SK-N-SH (cell line): ENCODE measurements around the gene RBM14. TPM values are rescaled to one million over a fixed set of nuclear protein-coding genes. Genes with fewer than 3 reads are reported as not detected.

ENCODE experiments used
- CTCF ChIA-PET: fragments of 300-600, 350-600 bp; formaldehyde crosslinking; extraction: SDS; loops from one replicate; lab custom pipeline; 2021; lab: Yijun Ruan, JAX
- POLR2A ChIA-PET: fragments of 350-600 bp; sonication (Branson Sonifier 250); formaldehyde crosslinking; extraction: SDS; loops from one replicate; lab custom pipeline; 2020; ENCODE audit warnings: antibody characterized with exemption, inconsistent platforms; lab: Yijun Ruan, JAX
- DNase-seq: peaks from one replicate; pipeline ENCODE4 v3.0.0; 2012
- H2AFZ ChIP-seq: fragments of 200-600 bp; sonication (generic); 2 replicates; pipeline ENCODE4 v1.8.1; 2016; ENCODE audit warnings: antibody characterized with exemption, mild to moderate bottlenecking, low read depth
- H3F3A ChIP-seq: fragments of 200-600 bp; sonication (generic); replicated peaks from 2 replicates; pipeline ENCODE3; 2016; ENCODE audit warnings: antibody characterized with exemption, mild to moderate bottlenecking; ENCODE audit not compliant: insufficient read depth
- H3K27ac ChIP-seq, 2 experiments: fragments of 200-500 bp in 1 of 2; fragments of 200-600 bp in 1 of 2; sonication (Bioruptor generic) in 1 of 2; sonication (generic), shearing (Covaris generic) in 1 of 2; 2 replicates each; pipeline versions ENCODE4 v1.5.1 to v1.6.1; 2014 to 2016; ENCODE audit warnings: low read depth in 2 of 2, inconsistent platforms in 1 of 2, low read length in 1 of 2, mild to moderate bottlenecking in 1 of 2, mixed read lengths in 1 of 2
- H3K27me3 ChIP-seq: fragments of 200-600 bp; sonication (generic), shearing (Covaris generic); 2 replicates; pipeline ENCODE4 v1.6.1; 2016; ENCODE audit warnings: mixed run types; ENCODE audit not compliant: insufficient read depth
- H3K36me3 ChIP-seq, 2 experiments: fragments of 200-500 bp in 1 of 2; fragments of 200-600 bp in 1 of 2; sonication (Bioruptor generic) in 1 of 2; sonication (generic) in 1 of 2; replicated peaks in 1 of 2; 2 replicates each; pipeline versions ENCODE3 to v1.5.1; 2014 to 2016; ENCODE audit warnings: low read length in 1 of 2, mild to moderate bottlenecking in 1 of 2; ENCODE audit not compliant: insufficient read depth in 2 of 2, control insufficient read depth in 1 of 2
- H3K4me1 ChIP-seq, 2 experiments: fragments of 200-500 bp in 1 of 2; fragments of 200-600 bp in 1 of 2; sonication (Bioruptor generic) in 1 of 2; sonication (generic), shearing (Covaris generic) in 1 of 2; 2 replicates each; pipeline versions ENCODE4 v1.5.1 to v1.6.1; 2014 to 2016; ENCODE audit warnings: low read depth in 1 of 2, low read length in 1 of 2, mixed run types in 1 of 2; ENCODE audit not compliant: insufficient read depth in 2 of 2, control insufficient read depth in 1 of 2
- H3K4me2 ChIP-seq: fragments of 200-600 bp; sonication (generic), shearing (Covaris generic); 2 replicates; pipeline ENCODE4 v1.6.1; 2017; ENCODE audit warnings: mixed run types
- H3K4me3 ChIP-seq, 2 experiments: fragments of 200-500 bp in 1 of 2; fragments of 200-600 bp in 1 of 2; sonication (Bioruptor generic) in 1 of 2; sonication (generic), shearing (Covaris generic) in 1 of 2; 2 replicates each; pipeline versions ENCODE4 v1.5.1 to v1.8.1; 2014 to 2016; ENCODE audit warnings: low read depth in 2 of 2, inconsistent platforms in 1 of 2, low read length in 1 of 2, mild to moderate bottlenecking in 1 of 2, mixed read lengths in 1 of 2, moderate library complexity in 1 of 2
- H3K79me2 ChIP-seq: fragments of 200-600 bp; sonication (generic); 2 replicates; pipeline ENCODE4 v1.8.1; 2017; ENCODE audit warnings: mild to moderate bottlenecking; ENCODE audit not compliant: insufficient read depth
- H3K9ac ChIP-seq: fragments of 200-600 bp; sonication (generic); 2 replicates; pipeline ENCODE4 v1.6.1; 2017; ENCODE audit warnings: mixed run types
- H3K9me2 ChIP-seq: fragments of 200-600 bp; sonication (generic); 2 replicates; pipeline ENCODE4 v1.6.1; 2017; ENCODE audit warnings: mixed run types
- H3K9me3 ChIP-seq: fragments of 200-600 bp; sonication (generic); 2 replicates; pipeline ENCODE4 v1.6.1; 2017; ENCODE audit warnings: mixed run types, mild to moderate bottlenecking, moderate library complexity
- H4K20me1 ChIP-seq: fragments of 200-600 bp; sonication (generic); 2 replicates; pipeline ENCODE4 v1.6.1; 2017; ENCODE audit warnings: mild to moderate bottlenecking, mixed run types; ENCODE audit not compliant: insufficient read depth
- CHD2 ChIP-seq: fragments of 150-350 bp; IDR thresholded peaks from 2 replicates; pipeline ENCODE4 v1.6.1; 2018; ENCODE audit warnings: low read length; ENCODE audit not compliant: partially characterized antibody
- CTCF ChIP-seq: fragments of 200-600 bp; sonication (generic); IDR thresholded peaks from 2 replicates; pipeline ENCODE4 v1.6.1; 2017; ENCODE audit warnings: antibody characterized with exemption, mild to moderate bottlenecking, moderate library complexity
- ELF1 ChIP-seq: IDR thresholded peaks from 2 replicates; pipeline ENCODE4 v1.4.0; 2012
- EP300 ChIP-seq, 2 experiments: IDR thresholded peaks; 2 replicates each; pipeline versions ENCODE4 v1.4.0 to v1.6.1; 2012; ENCODE audit warnings: borderline replicate concordance in 1 of 2, low read depth in 1 of 2, low read length in 1 of 2
- FOXJ3 ChIP-seq: sonication (generic); formaldehyde crosslinking; IDR thresholded peaks from 2 replicates; pipeline ENCODE4 v1.5.1; 2020; ENCODE audit warnings: mild to moderate bottlenecking, missing genetic modification reagents
- FOXM1 ChIP-seq: IDR thresholded peaks from 2 replicates; pipeline ENCODE4 v1.4.0; 2012; ENCODE audit warnings: low read depth, mild to moderate bottlenecking
- GABPA ChIP-seq: IDR thresholded peaks from 2 replicates; pipeline ENCODE4 v1.4.0; 2012; ENCODE audit warnings: low read depth, mild to moderate bottlenecking
- JUND ChIP-seq: IDR thresholded peaks from 2 replicates; pipeline ENCODE4 v1.4.0; 2012
- MXI1 ChIP-seq: IDR thresholded peaks from 2 replicates; pipeline ENCODE4 v1.6.1; 2012; ENCODE audit warnings: mild to moderate bottlenecking, low read depth, low read length, improper control_type of control experiment
- NFIC ChIP-seq: IDR thresholded peaks from 2 replicates; pipeline ENCODE4 v1.4.0; 2012; ENCODE audit warnings: borderline replicate concordance
- NRF1 ChIP-seq: IDR thresholded peaks from 2 replicates; pipeline ENCODE4 v1.6.1; 2012; ENCODE audit warnings: low read depth, mild to moderate bottlenecking, low read length
- POLR2AphosphoS5 ChIP-seq: IDR thresholded peaks from 2 replicates; pipeline ENCODE4 v1.6.1; 2012; ENCODE audit warnings: low read depth, low read length
- RCOR1 ChIP-seq: fragments of 150-350 bp; IDR thresholded peaks from 2 replicates; pipeline ENCODE4 v1.6.1; 2017; ENCODE audit warnings: antibody characterized with exemption, low read length
- RFX5 ChIP-seq: IDR thresholded peaks from 2 replicates; pipeline ENCODE4 v1.6.1; 2012; ENCODE audit warnings: mild to moderate bottlenecking, improper control_type of control experiment, low read length
- RXRA ChIP-seq: IDR thresholded peaks from 2 replicates; pipeline ENCODE4 v1.4.0; 2012; ENCODE audit warnings: low read depth, mild to moderate bottlenecking, borderline replicate concordance
- SIN3A ChIP-seq: IDR thresholded peaks from 2 replicates; pipeline ENCODE4 v1.6.1; 2012; ENCODE audit warnings: low read depth, mild to moderate bottlenecking, low read length, moderate library complexity, borderline replicate concordance
- TAF1 ChIP-seq: IDR thresholded peaks from 2 replicates; pipeline ENCODE4 v1.6.1; 2012; ENCODE audit warnings: low read depth, mild to moderate bottlenecking, low read length, moderate library complexity, borderline replicate concordance
- TEAD4 ChIP-seq: IDR thresholded peaks from 2 replicates; pipeline ENCODE4 v1.4.0; 2012; ENCODE audit warnings: mild to moderate bottlenecking, borderline replicate concordance; ENCODE audit not compliant: insufficient read depth
- USF2 ChIP-seq: fragments of 150-350 bp; IDR thresholded peaks from 2 replicates; pipeline ENCODE4 v1.6.1; 2017; ENCODE audit warnings: antibody characterized with exemption, low read length, low read depth, borderline replicate concordance
- YY1 ChIP-seq: IDR thresholded peaks from 2 replicates; pipeline ENCODE4 v1.4.0; 2012; ENCODE audit warnings: low read depth, mild to moderate bottlenecking
- WGBS: methylation state at CpG from one replicate; pipeline ENCODE4 v1.1.6; 2017; ENCODE audit warnings: low lambda C conversion rate; 5-methylcytosine and 5-hydroxymethylcytosine counted together
- polyA plus RNA-seq, 3 experiments: library from polyadenylated mRNA; depleted of rRNA; stranded (reverse); fragments of >200 nt; gene quantifications; 2 replicates each; pipeline ENCODE4 v1.2.3, GENCODE V29; 2012
- TF ChIP-seq, protein P1 (sequence below): IDR thresholded peaks from 2 replicates; pipeline ENCODE4 v1.4.0; 2012; ENCODE audit warnings: low read depth
- TF ChIP-seq, protein P2 (sequence below): fragments of 150-350 bp; IDR thresholded peaks from 2 replicates; pipeline ENCODE4 v1.6.1; 2016; ENCODE audit warnings: mild to moderate bottlenecking, low read depth, low read length
- TF ChIP-seq, protein P3 (sequence below): IDR thresholded peaks from 2 replicates; pipeline ENCODE4; 2012

The RBM14 gene
- polyA plus RNA-seq, 1 of the 3 experiments (the other 2 are of a cell fraction) = 19.8 TPM

DNA sequence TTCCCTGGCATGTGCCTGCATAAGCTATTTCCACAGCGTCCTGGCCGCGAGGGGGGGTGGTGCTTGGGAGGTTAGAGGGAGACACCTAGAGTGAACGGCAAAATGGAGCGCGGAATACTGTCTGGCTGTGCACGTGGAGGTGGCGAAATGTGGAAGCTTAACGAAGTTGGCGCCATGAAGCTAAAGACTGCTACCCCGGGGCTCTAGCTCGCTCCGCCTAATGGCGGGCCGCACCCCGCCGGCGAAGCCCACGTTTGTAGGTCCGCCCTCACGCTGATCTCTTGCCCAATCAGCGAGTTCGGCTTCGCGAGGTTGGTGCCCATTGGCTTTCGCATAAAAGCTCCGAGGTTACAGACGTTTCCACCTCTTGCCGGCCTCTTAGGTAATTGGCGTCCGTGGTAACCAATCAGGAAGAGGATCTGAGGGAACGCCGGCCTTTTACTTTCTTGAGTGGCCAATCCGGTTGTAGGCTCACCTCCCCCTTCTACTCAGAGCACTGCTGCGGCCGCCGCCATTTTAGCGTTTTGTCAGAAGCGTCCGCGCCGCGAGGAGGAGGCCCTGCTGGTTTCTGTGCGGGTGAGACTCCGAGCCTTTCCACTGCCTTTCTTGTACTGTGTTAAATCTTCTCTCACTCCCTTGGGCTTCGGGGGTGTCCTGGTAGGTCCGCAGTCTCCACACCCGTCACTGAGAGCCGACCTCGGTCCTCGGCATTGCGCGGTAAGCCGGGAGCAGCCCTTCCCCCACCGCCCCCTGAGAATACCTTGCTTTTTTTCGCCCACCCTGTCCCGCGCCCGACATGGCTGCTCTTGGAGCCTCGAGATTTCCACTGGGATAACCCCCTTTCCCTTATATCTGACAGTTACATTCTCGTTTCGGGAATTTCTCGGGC is 22.0 kb downstream of the RBM14 start, which contains the start of gene RBM4:
Gene RBM4 (plus strand): TSS at position 527 of the 889 bp plus-strand sequence. CDS start 1,009 bp downstream, outside the sequence.
- H3K9me2 ChIP-seq = no peaks in the 10 kb centered on the region
- H3K27me3 ChIP-seq = no peaks in the 10 kb centered on the region
- H3K9ac ChIP-seq = peak within 1 kb of the TSS; percentile 96
- TF ChIP-seq RXRA = no peak
- peak; percentile 96 for TF ChIP-seq MXI1
- no peak for TF ChIP-seq RCOR1
- peak; percentile 28 for TF ChIP-seq CTCF
- no peak; a peak in 1 of 4 replicates for TF ChIP-seq EP300 (IDR thresholded peaks at IDR 0.05; ENCODE audit: borderline replicate concordance in 1 of 2, low read depth in 1 of 2, low read length in 1 of 2)
- 0 out of 2 replicates have a peak, but pooled peaks have one; percentile 48 for TF ChIP-seq ELF1
- peak; percentile 92 for TF ChIP-seq TAF1
- TF ChIP-seq POLR2AphosphoS5 = peak; percentile 96
- TF ChIP-seq, protein P1, sequence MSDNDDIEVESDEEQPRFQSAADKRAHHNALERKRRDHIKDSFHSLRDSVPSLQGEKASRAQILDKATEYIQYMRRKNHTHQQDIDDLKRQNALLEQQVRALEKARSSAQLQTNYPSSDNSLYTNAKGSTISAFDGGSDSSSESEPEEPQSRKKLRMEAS = peak; percentile 79
- no peak for TF ChIP-seq NFIC
- no peak for TF ChIP-seq USF2
- TF ChIP-seq, protein P2, sequence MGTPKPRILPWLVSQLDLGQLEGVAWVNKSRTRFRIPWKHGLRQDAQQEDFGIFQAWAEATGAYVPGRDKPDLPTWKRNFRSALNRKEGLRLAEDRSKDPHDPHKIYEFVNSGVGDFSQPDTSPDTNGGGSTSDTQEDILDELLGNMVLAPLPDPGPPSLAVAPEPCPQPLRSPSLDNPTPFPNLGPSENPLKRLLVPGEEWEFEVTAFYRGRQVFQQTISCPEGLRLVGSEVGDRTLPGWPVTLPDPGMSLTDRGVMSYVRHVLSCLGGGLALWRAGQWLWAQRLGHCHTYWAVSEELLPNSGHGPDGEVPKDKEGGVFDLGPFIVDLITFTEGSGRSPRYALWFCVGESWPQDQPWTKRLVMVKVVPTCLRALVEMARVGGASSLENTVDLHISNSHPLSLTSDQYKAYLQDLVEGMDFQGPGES = peak; percentile 80
- TF ChIP-seq TEAD4 = peak; percentile 7; the same call in 1 of the 2 replicates
- no peak for TF ChIP-seq FOXM1
- peak; percentile 54; the same call in 1 of the 2 replicates for TF ChIP-seq FOXJ3 (CRISPR knock-in tag)
- TF ChIP-seq NRF1 = no peak
- TF ChIP-seq CHD2 = peak; percentile 96
- TF ChIP-seq YY1 = peak; percentile 95
- peak; percentile 77 for TF ChIP-seq RFX5
- TF ChIP-seq SIN3A = peak; percentile 71; the same call in 1 of the 2 replicates
- no peak; the same call in 1 of the 2 replicates for TF ChIP-seq JUND
- no peak for TF ChIP-seq GABPA
- TF ChIP-seq, protein P3, sequence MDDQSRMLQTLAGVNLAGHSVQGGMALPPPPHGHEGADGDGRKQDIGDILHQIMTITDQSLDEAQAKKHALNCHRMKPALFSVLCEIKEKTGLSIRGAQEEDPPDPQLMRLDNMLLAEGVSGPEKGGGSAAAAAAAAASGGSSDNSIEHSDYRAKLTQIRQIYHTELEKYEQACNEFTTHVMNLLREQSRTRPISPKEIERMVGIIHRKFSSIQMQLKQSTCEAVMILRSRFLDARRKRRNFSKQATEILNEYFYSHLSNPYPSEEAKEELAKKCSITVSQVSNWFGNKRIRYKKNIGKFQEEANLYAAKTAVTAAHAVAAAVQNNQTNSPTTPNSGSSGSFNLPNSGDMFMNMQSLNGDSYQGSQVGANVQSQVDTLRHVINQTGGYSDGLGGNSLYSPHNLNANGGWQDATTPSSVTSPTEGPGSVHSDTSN = peak; percentile 99
- peaks cover 97% of the 10 kb centered on the region for H3K79me2 ChIP-seq
- no peaks in the 10 kb centered on the region for H3K9me3 ChIP-seq
- peak within 1 kb of the TSS; percentile 88 to 94 for H3K27ac ChIP-seq
- under 1% methylated on average over 50 of the region's 63 CpGs for WGBS
- peaks cover 48% of the 10 kb centered on the region for H4K20me1 ChIP-seq
- peaks cover 31% of the 10 kb centered on the region for H3F3A ChIP-seq
- peak; percentile 95 for DNase-seq
- H3K4me2 ChIP-seq = peak within 1 kb of the TSS; percentile 83
- ChIA-PET CTCF (interaction anchor here (0.6 to 1.2 kb wide), 6 partner anchors 17 to 445 kb away, joined by 3 to 5 read pairs (median 4); partner anchors contain the start of gene RBM4B), POLR2A (interaction anchor here (0.6 to 2.6 kb wide), 20 partner anchors 8 to 479 kb away, joined by 3 to 18 read pairs (median 5); partner anchors contain the start of genes CCDC87, CCS, RBM14 and RBM4B)
- peaks cover 37 to 43% of the 10 kb centered on the region in 2 experiments for H3K36me3 ChIP-seq
- H3K4me1 ChIP-seq = peaks cover 42 to 43% of the 10 kb centered on the region in 2 experiments
- peak within 1 kb of the TSS; percentile 75 to 97 for H3K4me3 ChIP-seq
- peak within 1 kb of the TSS; percentile 41; the same call in 1 of the 2 replicates for H2AFZ ChIP-seq
